GM12878 (cell line): Measurements from ENCODE around the gene PRMT2. TPM values are rescaled to one million over a fixed set of nuclear protein-coding genes. Genes with fewer than 3 reads are reported as not detected.

Experiments used
- ATAC-seq: fragments of 200-7000 bp; cut with Tn5 transposase; 3 replicates; pipeline ENCODE4 v1.9.1; 2020; ENCODE audit warnings: mild to moderate bottlenecking, moderate library complexity
- BruUV-seq: library from RNA; stranded (reverse); fragments of 400-500 nt; replicated peaks from 2 replicates; lab custom pipeline; 2021; lab: Mats Ljungman, UMichigan
- CTCF ChIA-PET: fragments of 300-600 bp; sonication (Branson Sonifier 250); formaldehyde crosslinking; extraction: SDS; loops from one replicate; lab custom pipeline; 2021; ENCODE audit warnings: inconsistent platforms; lab: Yijun Ruan, JAX
- POLR2A ChIA-PET: fragments of 350-600 bp; formaldehyde crosslinking; extraction: SDS; loops from one replicate; lab custom pipeline; 2021; ENCODE audit warnings: inconsistent platforms; lab: Charles Lee
- RAD21 ChIA-PET: fragments of 300-600 bp; sonication (Branson Sonifier 250); formaldehyde crosslinking; loops from one replicate; lab custom pipeline; 2023; ENCODE audit warnings: antibody characterized with exemption; ENCODE audit not compliant: unreplicated experiment; lab: Charles Lee
- SMC1A ChIA-PET: fragments of 300-600 bp; sonication (Branson Sonifier 250); formaldehyde crosslinking; loops from one replicate; lab custom pipeline; 2023; ENCODE audit not compliant: unreplicated experiment, uncharacterized antibody; lab: Charles Lee
- DNase-seq: peaks from one replicate; pipeline ENCODE4 v3.0.0-alpha.2; 2011; ENCODE audit warnings: low read depth, low spot score
- FAIRE-seq: peaks from 3 replicates; lab custom pipeline; 2011; peaks lifted over from hg19 to GRCh38; lab: Jason Lieb, UNC
- H2AFZ ChIP-seq: 2 replicates; pipeline ENCODE4 v1.6.0; 2011; ENCODE audit warnings: low read depth, low read length, control low read depth; ENCODE audit not compliant: control insufficient read depth
- H3K27ac ChIP-seq: 2 replicates; pipeline ENCODE4 v1.5.1; 2011; ENCODE audit warnings: control low read depth; ENCODE audit not compliant: control insufficient read depth, insufficient read depth
- H3K27me3 ChIP-seq, 2 experiments: replicated peaks in 1 of 2; 2 replicates each; pipeline versions ENCODE4 v1.6.0 to v1.6.1; 2011; ENCODE audit warnings: low read length in 1 of 2; ENCODE audit not compliant: control insufficient read depth in 2 of 2, insufficient read depth in 2 of 2
- H3K36me3 ChIP-seq, 2 experiments: 2 replicates each; pipeline ENCODE4 v1.5.1; 2011; ENCODE audit warnings: low read length in 1 of 2; ENCODE audit not compliant: control insufficient read depth in 2 of 2, insufficient read depth in 2 of 2
- H3K4me1 ChIP-seq: 2 replicates; pipeline ENCODE4 v1.6.1; 2011; ENCODE audit warnings: mild to moderate bottlenecking, low read length, moderate library complexity, mixed read lengths; ENCODE audit not compliant: control insufficient read depth, insufficient read depth
- H3K4me2 ChIP-seq: 2 replicates; pipeline ENCODE4 v1.6.0; 2011; ENCODE audit warnings: control low read depth; ENCODE audit not compliant: control insufficient read depth, insufficient read depth
- H3K4me3 ChIP-seq: fragments of 200-600 bp; sonication (generic); 2 replicates; pipeline ENCODE4 v1.5.1; 2016
- H3K79me2 ChIP-seq: 2 replicates; pipeline ENCODE4 v1.6.0; 2011; ENCODE audit warnings: low read length; ENCODE audit not compliant: control insufficient read depth, insufficient read depth
- H3K9ac ChIP-seq: 2 replicates; pipeline ENCODE4 v1.8.0; 2011; ENCODE audit warnings: low read length, control low read depth, mixed read lengths; ENCODE audit not compliant: control insufficient read depth, insufficient read depth
- H3K9me3 ChIP-seq: replicated peaks from 3 replicates; pipeline ENCODE4 v1.5.1; 2011; ENCODE audit warnings: mild to moderate bottlenecking, low read length; ENCODE audit not compliant: control insufficient read depth, insufficient read depth
- H4K20me1 ChIP-seq: 2 replicates; pipeline ENCODE4 v1.6.0; 2011; ENCODE audit not compliant: control insufficient read depth, insufficient read depth
- CHD1 ChIP-seq: IDR thresholded peaks from 2 replicates; pipeline ENCODE4 v1.6.1; 2012; ENCODE audit warnings: low read depth, low read length, improper control_type of control experiment
- ETV6 ChIP-seq, 2 experiments: fragments of 450-650 bp in 1 of 2; IDR thresholded peaks in 1 of 2; conservative IDR thresholded peaks in 1 of 2; 2 replicates each; pipeline ENCODE4 v1.6.1; 2014; ENCODE audit warnings: antibody characterized with exemption in 1 of 2, borderline replicate concordance in 1 of 2, low read depth in 1 of 2, mild to moderate bottlenecking in 1 of 2, moderate library complexity in 1 of 2
- MXI1 ChIP-seq: fragments of 150-350 bp; IDR thresholded peaks from 2 replicates; pipeline ENCODE4 v1.6.1; 2011; ENCODE audit warnings: low read depth, mild to moderate bottlenecking, inconsistent platforms, low read length, improper control_type of control experiment
- RUNX3 ChIP-seq: IDR thresholded peaks from 2 replicates; pipeline ENCODE4 v1.6.1; 2012; ENCODE audit warnings: low read length, inconsistent platforms
- SMARCA5 ChIP-seq: fragments of 450-650 bp; IDR thresholded peaks from 2 replicates; pipeline ENCODE4 v1.6.1; 2017; ENCODE audit warnings: mild to moderate bottlenecking
- ZNF207 ChIP-seq: fragments of 450-650 bp; IDR thresholded peaks from 2 replicates; pipeline ENCODE4 v1.6.1; 2014; ENCODE audit warnings: antibody characterized with exemption, mild to moderate bottlenecking, borderline replicate concordance
- WGBS: methylation state at CpG from one replicate; pipeline ENCODE4 v1.1.6; 2016; ENCODE audit warnings: low lambda C conversion rate; ENCODE audit not compliant: insufficient replicate concordance, insufficient coverage; ENCODE audit errors: missing lambda C conversion rate; 5-methylcytosine and 5-hydroxymethylcytosine counted together
- in situ Hi-C: fragments of 300-500 bp; cut with MboI; formaldehyde crosslinking; loops from 9 replicates; pipeline ENCODE4 v1.14.3; 2018; ENCODE audit warnings: mixed read lengths
- intact Hi-C: fragments of 100-400 bp; cut with micrococcal nuclease; formaldehyde crosslinking; loops from one replicate; pipeline ENCODE4 v1.14.2; 2022; ENCODE audit not compliant: unreplicated experiment
- polyA plus RNA-seq, 11 experiments: library from polyadenylated mRNA; depleted of rRNA in 4 of 11; unstranded in 6 of 11; stranded (reverse) in 5 of 11; fragments of >200 nt; fragmentation: Nextera tagmentation in 4 of 11; fragmentation: Illumina TruSeq in 1 of 11; extraction: Ambion mirVana in 4 of 11; extraction: Trizol in 1 of 11; gene quantifications; 1 replicate in 1 of 11; 2 replicates in 10 of 11; pipeline versions ENCODE4 v1.2.1 to v1.2.3, GENCODE V29; 2011 to 2016; ENCODE audit warnings: inconsistent platforms in 2 of 11, missing spikeins in 2 of 11, low read depth in 1 of 11
- total RNA-seq, 4 experiments: library from RNA; depleted of rRNA in 3 of 4; stranded (reverse); fragments of >200 nt in 3 of 4; fragmentation: Illumina TruSeq in 1 of 4; extraction: Trizol in 1 of 4; gene quantifications; 2 replicates each; pipeline versions ENCODE4 v1.2.1 to v1.2.3, GENCODE V29; 2013 to 2021
- TF ChIP-seq, protein P1 (sequence below): IDR thresholded peaks from 2 replicates; pipeline ENCODE4 v1.6.1; 2011; ENCODE audit warnings: borderline replicate concordance, low read depth, mild to moderate bottlenecking, moderate library complexity, mixed read lengths, low read length; ENCODE audit not compliant: insufficient read depth; ENCODE audit errors: extremely low read length
- TF ChIP-seq, protein P2 (sequence below): fragments of 450-650 bp; IDR thresholded peaks from 2 replicates; pipeline ENCODE4 v1.6.1; 2016; ENCODE audit warnings: mild to moderate bottlenecking
- TF ChIP-seq, protein P3 (sequence below): IDR thresholded peaks from 2 replicates; pipeline ENCODE4 v1.6.1; 2012; ENCODE audit warnings: low read depth, low read length, improper control_type of control experiment

Gene PRMT2
- total and polyA plus RNA-seq, 10 of the 15 experiments (the other 5 are each of a cell fraction or from before 2014, with no cell fraction given): 16.1 to 48.6 (median 36.2) TPM

DNA sequence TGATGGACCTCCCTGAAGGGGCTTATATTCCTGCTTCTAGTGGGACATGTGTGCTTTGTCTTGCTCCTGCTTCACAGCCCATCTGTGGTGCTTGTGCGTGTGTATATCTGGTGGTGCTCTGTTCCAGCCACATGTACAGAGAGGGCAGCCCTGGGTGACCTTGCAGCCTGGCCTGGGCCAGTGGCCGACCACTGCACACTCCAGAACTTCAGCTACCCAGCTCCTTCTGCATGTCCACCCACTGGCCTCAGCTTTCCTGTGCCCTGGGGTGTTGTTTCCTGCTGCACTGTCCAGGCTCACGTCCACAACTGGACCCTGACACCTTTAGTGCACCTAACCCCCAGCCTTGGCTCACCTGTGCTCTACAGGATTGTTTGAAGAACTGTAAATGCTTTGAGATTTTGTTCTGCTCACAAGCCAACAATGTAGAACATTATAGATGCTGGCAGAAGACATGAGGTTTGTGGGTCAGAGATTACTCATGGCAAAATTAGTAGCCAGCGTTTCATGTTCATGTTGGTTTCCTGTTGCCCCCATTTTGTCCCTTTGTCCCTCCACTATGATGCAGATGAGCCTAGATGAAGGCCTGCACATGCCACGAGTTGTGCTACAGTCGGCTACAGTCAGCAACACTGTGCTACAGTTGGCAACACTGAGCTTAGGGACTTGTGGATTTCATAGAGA lies 25.3 kb upstream of the PRMT2 start:
- Histone ChIP-seq H2AFZ (peak overlapping the region; percentile 64), H3K36me3 (no peaks in the 10 kb centered on the region), H3K79me2 (no peaks in the 10 kb centered on the region), H3K27me3 (no peaks in the 10 kb centered on the region), H3K9me3 (no peaks in the 10 kb centered on the region; the same call in 1 of the 3 replicates), H3K4me2 (peak overlapping the region; percentile 93), H3K4me3 (peak overlapping the region; percentile 62; the same call in 1 of the 2 replicates), H4K20me1 (no peaks in the 10 kb centered on the region), H3K9ac (no peak overlapping the region; the same call in 1 of the 2 replicates), H3K4me1 (peaks cover 49% of the 10 kb centered on the region), H3K27ac (peak overlapping the region; percentile 85)
- no TSS peak for BruUV-seq
- ChIA-PET SMC1A (interaction anchor here (1.0 to 2.5 kb wide), 4 partner anchors 9 to 467 kb away, joined by 3 to 20 read pairs (median 5); no protein-coding TSS in a partner anchor), CTCF (interaction anchor here (1.1 kb wide), 1 partner anchor 148 kb away, joined by 3 read pairs; no protein-coding TSS in a partner anchor), RAD21 (interaction anchor here (1.3 kb wide), 1 partner anchor 466 kb away, joined by 4 read pairs; no protein-coding TSS in a partner anchor), POLR2A (interaction anchor here (2.5 kb wide), 1 partner anchor 25 kb away, joined by 15 read pairs; the partner anchor contains the start of gene PRMT2)
- in situ Hi-C loops: no loop called here
- ATAC-seq (no peak), DNase-seq (no peak), FAIRE-seq (no peak)
- TF ChIP-seq MXI1 (no peak), RUNX3 (0 out of 2 replicates have a peak, but pooled peaks have one; percentile 18), ZNF207 (no peak), SMARCA5 (no peak), ETV6 (conservative IDR thresholded peaks at IDR 0.05 in 1 of 2, IDR thresholded peaks at IDR 0.05 in 1 of 2; ENCODE audit: borderline replicate concordance in 1 of 2, low read depth in 1 of 2) (no peak), CHD1 (no peak)
- TF ChIP-seq, protein P1, sequence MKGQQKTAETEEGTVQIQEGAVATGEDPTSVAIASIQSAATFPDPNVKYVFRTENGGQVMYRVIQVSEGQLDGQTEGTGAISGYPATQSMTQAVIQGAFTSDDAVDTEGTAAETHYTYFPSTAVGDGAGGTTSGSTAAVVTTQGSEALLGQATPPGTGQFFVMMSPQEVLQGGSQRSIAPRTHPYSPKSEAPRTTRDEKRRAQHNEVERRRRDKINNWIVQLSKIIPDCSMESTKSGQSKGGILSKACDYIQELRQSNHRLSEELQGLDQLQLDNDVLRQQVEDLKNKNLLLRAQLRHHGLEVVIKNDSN: no peak
- TF ChIP-seq, protein P2, sequence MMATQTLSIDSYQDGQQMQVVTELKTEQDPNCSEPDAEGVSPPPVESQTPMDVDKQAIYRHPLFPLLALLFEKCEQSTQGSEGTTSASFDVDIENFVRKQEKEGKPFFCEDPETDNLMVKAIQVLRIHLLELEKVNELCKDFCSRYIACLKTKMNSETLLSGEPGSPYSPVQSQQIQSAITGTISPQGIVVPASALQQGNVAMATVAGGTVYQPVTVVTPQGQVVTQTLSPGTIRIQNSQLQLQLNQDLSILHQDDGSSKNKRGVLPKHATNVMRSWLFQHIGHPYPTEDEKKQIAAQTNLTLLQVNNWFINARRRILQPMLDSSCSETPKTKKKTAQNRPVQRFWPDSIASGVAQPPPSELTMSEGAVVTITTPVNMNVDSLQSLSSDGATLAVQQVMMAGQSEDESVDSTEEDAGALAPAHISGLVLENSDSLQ: no peak
- TF ChIP-seq, protein P3, sequence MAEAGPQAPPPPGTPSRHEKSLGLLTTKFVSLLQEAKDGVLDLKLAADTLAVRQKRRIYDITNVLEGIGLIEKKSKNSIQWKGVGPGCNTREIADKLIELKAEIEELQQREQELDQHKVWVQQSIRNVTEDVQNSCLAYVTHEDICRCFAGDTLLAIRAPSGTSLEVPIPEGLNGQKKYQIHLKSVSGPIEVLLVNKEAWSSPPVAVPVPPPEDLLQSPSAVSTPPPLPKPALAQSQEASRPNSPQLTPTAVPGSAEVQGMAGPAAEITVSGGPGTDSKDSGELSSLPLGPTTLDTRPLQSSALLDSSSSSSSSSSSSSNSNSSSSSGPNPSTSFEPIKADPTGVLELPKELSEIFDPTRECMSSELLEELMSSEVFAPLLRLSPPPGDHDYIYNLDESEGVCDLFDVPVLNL: no peak
- 53% methylated on average over 6 of the region's 6 CpGs for WGBS
- intact Hi-C loops: no loop called here
